Aorta (tissue), 5 donors: ENCODE data around the gene CUL1. TPM values are rescaled to one million over a fixed set of nuclear protein-coding genes. Genes with fewer than 3 reads are reported as not detected.
"Not testable (repeated sequence)": the region's sequence is repeated elsewhere in the genome, so short reads cannot be mapped to it uniquely, and the experiment has no call there.

Experiments
- ATAC-seq: fragments of 200-7000 bp; cut with Tn5 transposase; one replicate; pipeline ENCODE4 v1.9.1; 2022; ENCODE audit warnings: moderate library complexity; ENCODE audit not compliant: low FRiP score
- DNase-seq, 2 donors: peaks; one replicate each; pipeline ENCODE4 v3.0.0-alpha.2; 2020
- H3K27ac ChIP-seq, 2 donors: one replicate each; pipeline ENCODE4 v1.5.1; 2013; ENCODE audit warnings: low read length in 2 of 2, mild to moderate bottlenecking in 2 of 2, moderate library complexity in 2 of 2, control low read depth in 1 of 2, inconsistent platforms in 1 of 2, low read depth in 1 of 2
- H3K27me3 ChIP-seq, 2 donors: one replicate each; pipeline ENCODE4 v1.6.1; 2013; ENCODE audit warnings: control low read depth in 1 of 2, low read length in 1 of 2, mild to moderate bottlenecking in 1 of 2, moderate library complexity in 1 of 2; ENCODE audit not compliant: insufficient read depth in 2 of 2, control insufficient read depth in 1 of 2
- H3K36me3 ChIP-seq, 2 donors: one replicate each; pipeline ENCODE4 v1.6.1; 2013; ENCODE audit warnings: control low read depth in 1 of 2, low read length in 1 of 2, mild to moderate bottlenecking in 1 of 2; ENCODE audit not compliant: insufficient read depth in 2 of 2, control insufficient read depth in 1 of 2
- H3K4me1 ChIP-seq, 2 donors: one replicate each; pipeline ENCODE4 v1.6.1; 2013; ENCODE audit warnings: low read length in 2 of 2, control low read depth in 1 of 2, mild to moderate bottlenecking in 1 of 2, moderate library complexity in 1 of 2; ENCODE audit not compliant: insufficient read depth in 2 of 2, control insufficient read depth in 1 of 2
- H3K4me3 ChIP-seq, 2 donors: one replicate each; pipeline ENCODE4 v1.5.1; 2013; ENCODE audit warnings: low read length in 2 of 2, control low read depth in 1 of 2, mild to moderate bottlenecking in 1 of 2
- H3K9me3 ChIP-seq: one replicate; pipeline ENCODE4 v1.6.1; 2013; ENCODE audit warnings: mild to moderate bottlenecking, low read length; ENCODE audit not compliant: control insufficient read depth
- WGBS, 2 donors: extraction: QIAGEN DNeasy Blood & Tissue Kit; methylation state at CpG; one replicate each; pipeline ENCODE4 v1.1.7; 2013; 5-methylcytosine and 5-hydroxymethylcytosine counted together
- intact Hi-C, 2 donors: fragments of 100-400 bp; cut with DNase I; formaldehyde crosslinking; loops; one replicate each; pipeline versions ENCODE4 v1.14.2 to v1.15.0; 2022
- polyA plus RNA-seq, 2 donors: library from polyadenylated mRNA; stranded (reverse); fragments of 200-250 nt; gene quantifications; one replicate each; pipeline ENCODE4 v1.2.3, GENCODE V29; 2013
- total RNA-seq, 2 donors: library from RNA; stranded (reverse); fragmentation: NEBNext Ultra II Directional; extraction: Animal tissue kit (Norgen Biotek cat#: 25700); gene quantifications; one replicate each; pipeline ENCODE4 v1.2.1, GENCODE V29; 2021
- donor health status: healthy with polysubstance abuse.
- donor health status: Bipolar disorder and iron deficiency.
- donor health status: DM: no; HTN: no; CAD: no.
- donor health status: DM: no; HTN: no; CAD: no.
- donor health status: DM: yes; HTN: yes; CAD: no.

Gene CUL1
- total and polyA plus RNA-seq, 4 donors: 24.5 to 49.7 (median 39.1) TPM

GRCh38 chr7:148706368-148706767 is 7.7 kb downstream of the CUL1 start:
- Histone ChIP-seq H3K27me3 (no peaks in the 10 kb centered on the region), H3K36me3 (no peaks in the 10 kb centered on the region), H3K4me1 (peaks cover 6 to 9% of the 10 kb centered on the region in 2 donors), H3K9me3 (no peaks in the 10 kb centered on the region), H3K27ac (no peak overlapping the region), H3K4me3 (no peak overlapping the region)
- intact Hi-C loops: no loop called here
- ATAC-seq: no peak
- DNase-seq: no peak
- 80 to 84% methylated on average over 5 of the region's 5 CpGs for whole genome bisulfite sequencing, 2 donors

DNA sequence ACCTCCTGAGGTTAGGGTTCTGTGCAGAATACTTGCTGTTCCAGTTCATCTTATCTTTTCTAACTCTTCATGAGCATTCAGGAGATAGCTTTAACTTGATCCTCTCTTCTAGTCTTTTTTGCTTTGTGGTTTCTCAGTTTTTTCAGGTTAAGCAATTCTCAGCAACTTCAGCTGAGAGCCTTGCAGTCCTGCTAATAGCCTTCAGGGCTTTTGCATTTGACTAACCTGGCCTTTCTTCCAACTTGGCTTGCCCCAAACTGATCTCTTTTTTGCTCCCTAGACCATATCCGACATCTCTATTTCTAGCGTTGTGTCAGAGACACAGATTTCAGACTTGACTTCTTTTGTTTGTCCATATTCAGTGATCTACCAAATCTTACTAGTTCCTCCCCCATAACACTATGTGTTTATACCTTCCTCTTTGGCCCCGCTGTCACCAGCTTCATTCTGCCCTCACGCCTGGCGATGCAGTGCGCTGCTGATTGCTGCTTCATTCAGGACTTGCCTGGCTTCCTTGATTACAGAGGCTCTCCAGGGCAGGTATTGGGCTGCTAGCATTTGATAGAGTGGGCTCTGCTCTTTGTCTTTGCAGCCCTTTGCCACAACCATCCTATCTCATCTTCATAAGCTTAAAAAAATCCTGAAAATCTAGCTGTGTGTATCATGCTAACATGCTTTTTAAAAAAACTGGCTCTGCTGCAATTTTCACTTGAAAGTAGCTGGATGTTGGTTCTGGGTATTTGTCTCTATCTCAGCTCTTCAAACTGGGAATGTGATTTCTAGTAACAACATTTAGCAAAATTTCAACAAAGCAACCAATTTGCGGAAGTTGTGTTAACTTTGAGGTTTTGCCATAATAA is 9.6 kb downstream of the CUL1 start:
- Histone ChIP-seq H3K27me3 (no peaks in the 10 kb centered on the region), H3K36me3 (no peaks in the 10 kb centered on the region), H3K9me3 (no peaks in the 10 kb centered on the region), H3K4me3 (no peak overlapping the region), H3K4me1 (peaks cover 0 to 9% of the 10 kb centered on the region in 2 donors), H3K27ac (no peak overlapping the region)
- intact Hi-C loops: no loop called here
- DNase-seq: no peak
- ATAC-seq: peak; percentile 26
- 74 to 85% methylated on average over 7 of the region's 7 CpGs for WGBS, 2 donors

DNA sequence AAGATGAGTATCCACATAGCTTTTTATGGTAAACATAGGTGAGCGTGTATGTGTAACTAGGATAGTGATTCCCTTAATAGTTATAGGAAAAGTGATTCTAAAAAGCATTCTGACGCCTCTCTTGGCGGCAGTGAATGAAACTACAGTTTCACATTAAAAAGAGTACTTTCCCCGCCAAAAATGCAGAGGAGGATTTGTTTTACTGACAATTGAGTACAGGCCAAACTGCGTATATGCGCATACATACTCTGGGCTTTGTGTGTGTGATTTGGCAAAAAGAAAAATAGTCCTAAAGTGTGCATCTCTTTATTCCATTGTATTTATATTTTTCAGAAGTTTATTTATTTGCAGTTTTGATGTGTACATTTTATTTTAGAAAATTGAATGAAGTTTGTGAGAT is 10.3 kb downstream of the CUL1 start:
- H3K4me1 ChIP-seq: peaks cover 0 to 8% of the 10 kb centered on the region in 2 donors
- H3K36me3 ChIP-seq: no peaks in the 10 kb centered on the region
- no peak overlapping the region for H3K27ac ChIP-seq
- ATAC-seq (no peak), DNase-seq (no peak)
- H3K4me3 ChIP-seq: no peak overlapping the region
- H3K9me3 ChIP-seq: no peaks in the 10 kb centered on the region
- intact Hi-C loops: no loop called here
- WGBS, 2 donors: 74 to 85% methylated on average over 6 of the region's 6 CpGs
- H3K27me3 ChIP-seq: no peaks in the 10 kb centered on the region

DNA sequence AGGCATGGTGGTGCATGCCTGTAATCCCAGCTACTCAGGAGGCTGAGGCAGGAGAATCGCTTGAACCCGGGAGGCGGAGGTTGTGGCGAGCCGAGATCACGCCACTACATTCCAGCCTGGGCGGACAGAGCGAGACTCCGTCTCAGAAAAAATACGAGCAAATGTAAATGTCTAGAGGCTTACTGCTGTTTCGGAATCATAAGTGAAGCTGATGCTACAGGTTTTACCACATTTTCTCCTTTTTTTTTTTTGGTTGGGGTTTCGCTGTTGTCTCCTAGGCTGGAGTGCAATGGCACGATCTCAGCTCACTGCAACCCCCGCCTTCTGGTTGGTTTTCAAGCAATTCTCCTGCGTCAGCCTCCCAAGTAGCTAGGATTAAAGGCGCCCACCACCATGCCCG is 11.7 kb downstream of the CUL1 start:
- peaks cover 0 to 12% of the 10 kb centered on the region in 2 donors for H3K4me1 ChIP-seq
- DNase-seq, H3K27me3 ChIP-seq, H3K9me3 ChIP-seq, H3K27ac ChIP-seq, intact Hi-C loops, ATAC-seq, H3K4me3 ChIP-seq, H3K36me3 ChIP-seq: not testable (repeated sequence)
- 96 to 99% methylated on average over 17 of the region's 17 CpGs for WGBS, 2 donors

- H3K27ac ChIP-seq: no peak overlapping the region
- DNase-seq (no peak), ATAC-seq (no peak)
- H3K36me3 ChIP-seq: no peaks in the 10 kb centered on the region
- intact Hi-C loops: no loop called here
- H3K4me3 ChIP-seq: no peak overlapping the region
- H3K9me3 ChIP-seq: no peaks in the 10 kb centered on the region
- peaks cover 0 to 12% of the 10 kb centered on the region in 2 donors for H3K4me1 ChIP-seq
- 83 to 86% methylated on average over 16 of the region's 16 CpGs for WGBS, 2 donors
- no peaks in the 10 kb centered on the region for H3K27me3 ChIP-seq
These were observed 12.7 kb downstream of the CUL1 start for GRCh38 chr7:148711191-148712102.

DNA sequence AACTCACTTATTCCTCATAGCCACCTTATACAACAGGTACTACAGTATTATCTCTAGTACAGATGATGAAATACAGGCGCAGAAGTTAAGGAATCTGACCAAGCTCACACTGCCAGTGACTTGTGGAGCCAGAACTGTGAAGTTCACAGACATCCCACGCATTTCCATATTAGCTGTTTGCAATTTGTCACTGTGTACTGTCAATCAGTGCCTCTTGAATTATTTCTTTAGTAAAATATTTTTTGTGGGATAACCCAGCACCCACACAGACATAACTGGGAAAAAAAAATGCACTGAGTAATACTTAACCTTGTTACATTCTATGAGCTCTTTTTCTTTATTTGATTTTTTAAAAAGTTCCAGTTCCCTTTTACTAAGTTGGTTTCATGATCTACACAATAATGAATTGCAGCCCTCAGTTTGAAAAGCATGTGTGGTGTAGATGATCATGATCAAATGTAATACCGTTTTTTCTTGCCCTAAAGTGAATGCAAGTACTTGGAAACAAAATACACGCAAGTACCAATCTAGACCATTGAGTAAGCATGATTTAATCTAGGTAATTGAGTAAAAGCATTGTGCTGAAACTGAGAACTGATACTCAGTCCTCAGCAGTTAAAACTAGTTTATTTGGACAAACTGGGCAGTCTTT is 14.1 kb downstream of the CUL1 start:
- Histone ChIP-seq H3K27me3 (no peaks in the 10 kb centered on the region), H3K27ac (no peak overlapping the region), H3K36me3 (no peaks in the 10 kb centered on the region), H3K4me1 (peaks cover 2 to 12% of the 10 kb centered on the region in 2 donors), H3K9me3 (no peaks in the 10 kb centered on the region), H3K4me3 (no peak overlapping the region)
- DNase-seq (no peak), ATAC-seq (no peak)
- intact Hi-C loops: no loop called here
- 46 to 49% methylated on average over 4 of the region's 4 CpGs for WGBS, 2 donors

GRCh38 chr7:148714498-148714897 is 15.8 kb downstream of the CUL1 start:
- Histone ChIP-seq H3K4me3 (no peak overlapping the region), H3K36me3 (no peaks in the 10 kb centered on the region), H3K27ac (no peak overlapping the region), H3K9me3 (no peaks in the 10 kb centered on the region), H3K4me1 (peaks cover 2 to 12% of the 10 kb centered on the region in 2 donors), H3K27me3 (no peaks in the 10 kb centered on the region)
- DNase-seq: no peak
- WGBS, 2 donors: 77 to 84% methylated on average over 2 of the region's 2 CpGs
- no peak for ATAC-seq
- intact Hi-C loops: no loop called here

DNA sequence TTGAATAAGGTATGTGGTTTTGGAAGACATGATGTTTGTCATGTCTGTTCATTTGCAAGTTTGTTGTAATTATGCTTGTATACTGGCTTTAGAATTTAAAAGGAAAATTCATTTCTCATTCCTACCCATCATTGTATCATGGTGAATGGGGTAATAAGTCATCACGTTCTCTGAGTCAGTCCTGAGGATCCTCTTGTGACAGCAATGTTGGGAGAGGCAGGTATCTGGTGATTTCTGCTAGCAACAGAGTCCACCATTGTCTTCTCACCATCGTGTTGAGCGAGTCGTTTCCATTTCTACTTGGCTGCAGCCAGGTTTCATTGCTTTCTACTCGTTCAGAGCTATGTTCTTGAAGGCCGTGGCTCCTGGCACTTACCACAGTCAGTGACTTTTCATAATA is 16.3 kb downstream of the CUL1 start:
- H3K4me3 ChIP-seq: no peak overlapping the region
- WGBS, 2 donors: 89% methylated on average over 6 of the region's 6 CpGs
- no peak overlapping the region for H3K27ac ChIP-seq
- no peaks in the 10 kb centered on the region for H3K27me3 ChIP-seq
- intact Hi-C loops: no loop called here
- DNase-seq (no peak), ATAC-seq (no peak)
- H3K4me1 ChIP-seq: peaks cover 2 to 8% of the 10 kb centered on the region in 2 donors
- no peaks in the 10 kb centered on the region for H3K36me3 ChIP-seq
- H3K9me3 ChIP-seq: no peaks in the 10 kb centered on the region
